H1 (cell line): ENCODE measurements around the gene PARP16. TPM values are rescaled to one million over a fixed set of nuclear protein-coding genes. Genes with fewer than 3 reads are reported as not detected.

Experiments
- USF2 ChIP-seq: IDR thresholded peaks from 2 replicates; pipeline ENCODE4 v1.6.1; 2011; ENCODE audit warnings: low read length, improper control_type of control experiment
- polyA plus RNA-seq, 7 experiments: library from polyadenylated mRNA; depleted of rRNA in 3 of 7; stranded (reverse) in 5 of 7; unstranded in 2 of 7; fragments of >200 nt in 5 of 7; fragments of 200-250 nt in 2 of 7; gene quantifications; 1 replicate in 5 of 7; 2 replicates in 1 of 7; 4 replicates in 1 of 7; pipeline versions ENCODE4 v1.2.1 to v1.2.3, GENCODE V29; 2011 to 2013; ENCODE audit warnings: missing spikeins in 2 of 7, mixed read lengths in 2 of 7
- total RNA-seq: library from RNA; stranded (reverse); fragmentation: NEBNext Ultra II Directional; extraction: Animal tissue kit (Norgen Biotek cat#: 25700); gene quantifications from 2 replicates; pipeline ENCODE4 v1.2.1, GENCODE V29; 2021

PARP16 gene
- total and polyA plus RNA-seq, 2 of the 8 experiments (the other 6 are each of a cell fraction or from before 2014, with no cell fraction given): 3.7 to 5.0 TPM

- no peak for TF ChIP-seq USF2
- TF ChIP-seq, all 59 proteins: peak for 0
Measured at GRCh38 chr15:65327651-65328393, 41.1 kb upstream of the PARP16 start (continued).
